ENCODE results near the gene ARHGEF28. TPM values are rescaled to one million over a fixed set of nuclear protein-coding genes. Genes with fewer than 3 reads are reported as not detected.
A peak's percentile ranks its signal among the peaks of the same experiment; 100 is the strongest.

ARHGEF28 gene
- total and polyA plus RNA-seq, 2 donors (not counting 1 experiment from before 2014, with no cell fraction given) = 2.3 to 34.3 TPM

DNA sequence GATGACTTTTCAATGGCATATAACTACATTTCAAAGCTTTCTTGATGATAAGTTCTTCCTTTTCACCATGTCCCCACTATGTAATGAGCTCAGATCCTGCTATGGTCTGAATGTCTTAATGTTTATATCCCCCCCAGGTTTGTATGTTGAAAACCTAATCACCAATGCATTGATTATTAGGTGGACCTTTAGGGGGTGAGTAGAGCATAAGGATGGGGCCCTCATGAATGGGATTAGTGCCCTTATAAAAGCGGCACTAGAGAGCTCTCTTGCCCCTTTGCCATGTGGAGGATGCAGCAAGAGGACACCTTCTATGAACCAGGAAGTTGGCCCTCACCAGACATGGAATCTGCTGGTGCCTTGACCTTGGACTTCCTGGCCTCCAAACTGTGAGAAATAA is 316.8 kb downstream of the ARHGEF28 start:
- Histone ChIP-seq H3K4me1 (ENCODE audit: control insufficient read depth, extremely low read depth, insufficient read depth, low read length) (peaks cover 9% of the 10 kb centered on the region), H3K27ac (ENCODE audit: insufficient read depth, low read length) (no peak overlapping the region), H2AFZ (ENCODE audit: low read length) (no peak overlapping the region), H3K36me3 (ENCODE audit: control insufficient read depth, insufficient read depth, low read length) (no peaks in the 10 kb centered on the region), H3K79me2 (ENCODE audit: control insufficient read depth, insufficient read depth, low read length) (no peaks in the 10 kb centered on the region), H4K20me1 (ENCODE audit: control insufficient read depth, extremely low read depth, insufficient read depth, low read length) (no peaks in the 10 kb centered on the region), H3K9me3 (ENCODE audit: control insufficient read depth, insufficient read depth, low read depth, low read length) (no peaks in the 10 kb centered on the region), H3K9ac (ENCODE audit: insufficient read depth, low read length) (no peak overlapping the region), H3K4me2 (ENCODE audit: extremely low read depth, insufficient read depth, low read length) (no peak overlapping the region), H3K27me3 (ENCODE audit: control insufficient read depth, insufficient read depth, low read length) (no peaks in the 10 kb centered on the region), H3K4me3 (replicated peaks in 1 of 4; ENCODE audit: control extremely low read depth in 1 of 4, insufficient read depth in 1 of 4, low read depth in 3 of 4, low read length in 4 of 4) (no peak overlapping the region)
- TF ChIP-seq CTCF (conservative IDR thresholded peaks at IDR 0.05 in 1 of 2, IDR thresholded peaks at IDR 0.05 in 1 of 2; ENCODE audit: low read depth in 1 of 2, low read length in 2 of 2) = no peak
- TF ChIP-seq EZH2 (IDR thresholded peaks at IDR 0.05; ENCODE audit: low read length, missing control alignments) = no peak
- DNase-seq (ENCODE audit: low read depth in 2 of 2) = no peak

DNA sequence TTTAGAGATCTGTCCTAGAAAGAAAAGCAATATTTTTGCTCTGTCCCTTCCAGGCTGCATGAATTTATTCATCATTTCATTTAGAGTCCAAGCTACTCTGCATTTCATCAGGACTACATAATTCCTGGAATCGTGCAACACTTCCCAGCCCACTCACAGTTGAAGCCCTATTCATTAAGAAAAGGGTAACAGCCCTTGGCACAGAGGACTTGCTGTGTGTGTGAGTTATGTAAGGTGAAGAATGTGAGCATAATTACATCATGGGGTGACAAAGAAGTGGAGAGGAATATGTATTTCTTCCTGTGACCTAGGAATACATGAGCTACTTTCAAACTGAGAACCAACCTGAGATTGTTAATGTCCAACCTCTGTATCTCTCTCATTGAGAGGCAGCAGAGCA is 317.4 kb downstream of the ARHGEF28 start:
- Histone ChIP-seq H3K4me2 (ENCODE audit: extremely low read depth, insufficient read depth, low read length) (no peak overlapping the region), H3K27me3 (ENCODE audit: control insufficient read depth, insufficient read depth, low read length) (no peaks in the 10 kb centered on the region), H2AFZ (ENCODE audit: low read length) (no peak overlapping the region), H3K4me1 (ENCODE audit: control insufficient read depth, extremely low read depth, insufficient read depth, low read length) (peaks cover 7% of the 10 kb centered on the region), H4K20me1 (ENCODE audit: control insufficient read depth, extremely low read depth, insufficient read depth, low read length) (no peaks in the 10 kb centered on the region), H3K36me3 (ENCODE audit: control insufficient read depth, insufficient read depth, low read length) (no peaks in the 10 kb centered on the region), H3K4me3 (replicated peaks in 1 of 4; ENCODE audit: control extremely low read depth in 1 of 4, insufficient read depth in 1 of 4, low read depth in 3 of 4, low read length in 4 of 4) (no peak overlapping the region), H3K79me2 (ENCODE audit: control insufficient read depth, insufficient read depth, low read length) (no peaks in the 10 kb centered on the region), H3K9me3 (ENCODE audit: control insufficient read depth, insufficient read depth, low read depth, low read length) (no peaks in the 10 kb centered on the region), H3K9ac (ENCODE audit: insufficient read depth, low read length) (no peak overlapping the region), H3K27ac (ENCODE audit: insufficient read depth, low read length) (no peak overlapping the region)
- no peak for TF ChIP-seq EZH2 (IDR thresholded peaks at IDR 0.05; ENCODE audit: low read length, missing control alignments)
- no peak for TF ChIP-seq CTCF (conservative IDR thresholded peaks at IDR 0.05 in 1 of 2, IDR thresholded peaks at IDR 0.05 in 1 of 2; ENCODE audit: low read depth in 1 of 2, low read length in 2 of 2)
- peak in 1 of 2 donors; percentile 60 for DNase-seq (ENCODE audit: low read depth in 2 of 2)

DNA sequence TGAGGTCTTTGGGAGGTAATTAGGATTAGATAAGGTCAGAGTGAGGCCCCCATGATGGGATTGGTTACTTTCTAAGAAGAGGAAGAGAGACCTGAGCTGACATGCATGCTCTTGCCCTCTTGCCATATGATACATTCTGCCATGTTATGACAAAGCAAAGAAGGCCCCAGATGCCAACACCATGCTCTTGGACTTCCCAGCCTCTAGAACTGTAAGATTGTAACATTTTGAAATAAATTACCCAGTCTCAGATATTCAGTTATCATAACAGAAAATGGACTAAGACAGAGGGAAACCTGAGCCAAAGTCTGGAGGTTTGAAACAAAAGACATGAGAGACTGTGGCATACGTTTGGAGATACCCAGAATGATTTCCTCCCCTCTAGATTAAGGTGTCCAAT is 318.6 kb downstream of the ARHGEF28 start:
- no peak for TF ChIP-seq CTCF (conservative IDR thresholded peaks at IDR 0.05 in 1 of 2, IDR thresholded peaks at IDR 0.05 in 1 of 2; ENCODE audit: low read depth in 1 of 2, low read length in 2 of 2)
- TF ChIP-seq EZH2 (IDR thresholded peaks at IDR 0.05; ENCODE audit: low read length, missing control alignments) = no peak
- no peaks in the 10 kb centered on the region for H3K9me3 ChIP-seq (ENCODE audit: control insufficient read depth, insufficient read depth, low read depth, low read length)
- peaks cover 5% of the 10 kb centered on the region for H3K4me1 ChIP-seq (ENCODE audit: control insufficient read depth, extremely low read depth, insufficient read depth, low read length)
- no peaks in the 10 kb centered on the region for H3K27me3 ChIP-seq (ENCODE audit: control insufficient read depth, insufficient read depth, low read length)
- no peak overlapping the region for H3K27ac ChIP-seq (ENCODE audit: insufficient read depth, low read length)
- H3K9ac ChIP-seq (ENCODE audit: insufficient read depth, low read length) = no peak overlapping the region
- no peak overlapping the region for H3K4me2 ChIP-seq (ENCODE audit: extremely low read depth, insufficient read depth, low read length)
- no peak overlapping the region for H3K4me3 ChIP-seq (replicated peaks in 1 of 4; ENCODE audit: control extremely low read depth in 1 of 4, insufficient read depth in 1 of 4, low read depth in 3 of 4, low read length in 4 of 4)
- H2AFZ ChIP-seq (ENCODE audit: low read length) = no peak overlapping the region
- no peak for DNase-seq (ENCODE audit: low read depth in 2 of 2)
- no peaks in the 10 kb centered on the region for H3K79me2 ChIP-seq (ENCODE audit: control insufficient read depth, insufficient read depth, low read length)
- no peaks in the 10 kb centered on the region for H3K36me3 ChIP-seq (ENCODE audit: control insufficient read depth, insufficient read depth, low read length)
- H4K20me1 ChIP-seq (ENCODE audit: control insufficient read depth, extremely low read depth, insufficient read depth, low read length) = no peaks in the 10 kb centered on the region

All from fibroblast of lung (primary cell).